ENCODE data around the gene HK1.

The HK1 gene

DNA sequence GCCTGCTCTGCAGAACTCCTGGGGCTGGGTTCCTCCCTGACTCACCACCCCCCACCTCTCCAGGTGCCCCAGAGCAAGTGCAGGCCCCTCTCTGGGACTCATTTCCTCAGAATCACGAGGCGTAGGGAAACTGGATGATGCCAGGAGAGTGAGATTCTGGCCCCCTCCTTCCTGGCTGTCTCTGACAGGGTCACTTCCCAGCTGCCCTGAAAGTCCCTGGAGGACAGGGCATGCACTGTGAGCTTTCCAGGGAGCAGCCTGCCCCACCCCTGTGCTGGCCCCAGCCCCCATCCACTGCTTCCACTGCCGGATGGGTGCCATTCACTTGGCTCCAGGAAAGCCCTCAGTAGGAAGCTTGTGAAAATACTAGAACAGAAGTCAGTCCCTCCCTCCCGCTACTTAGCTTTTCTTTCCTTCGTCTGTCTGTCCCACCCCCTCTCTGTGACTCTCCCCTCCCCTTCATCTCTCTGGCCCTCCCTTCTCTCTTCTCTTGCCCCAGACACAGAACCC is 128.1 kb downstream of the HK1 start:
- DNase-seq (ENCODE audit: low read depth), result no peak

GRCh38 chr10:69406816-69407580 is 128.7 kb downstream of the HK1 start:
- DNase-seq (ENCODE audit: low read depth), result no peak

DNA sequence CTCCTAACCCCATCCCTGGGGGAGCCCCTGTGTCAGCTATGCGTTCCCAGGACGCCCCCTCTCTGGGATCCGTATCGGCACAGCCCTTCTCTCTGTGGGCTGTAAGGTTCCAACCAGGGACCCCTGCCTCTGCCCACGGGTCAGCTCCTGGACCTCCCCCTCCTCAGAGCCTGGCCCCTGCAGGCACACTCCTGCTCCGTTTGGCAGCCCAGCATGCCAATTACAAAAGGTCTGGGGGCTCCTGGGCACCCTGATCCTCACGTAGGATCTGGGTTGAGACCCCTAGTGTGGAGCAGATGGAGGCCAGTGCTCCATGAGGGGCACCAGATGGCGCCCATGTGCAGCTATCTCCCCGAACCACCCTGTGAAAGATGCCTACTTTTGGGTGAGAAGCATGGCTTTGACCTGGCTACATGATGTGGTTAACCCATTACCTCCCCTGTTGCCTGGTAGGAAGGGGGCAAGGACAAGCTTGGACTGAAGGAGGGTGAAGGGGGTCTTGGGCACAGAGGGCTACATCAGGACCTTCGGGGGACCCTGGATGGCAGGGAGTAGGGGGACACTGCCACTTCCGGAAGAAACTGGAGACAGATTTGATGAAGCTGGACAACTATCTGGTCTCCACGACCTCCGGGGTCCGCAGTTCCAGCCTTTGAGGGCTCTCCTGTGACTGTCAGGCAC is 129.5 kb downstream of the HK1 start:
- no peak for DNase-seq (ENCODE audit: low read depth)

DNA sequence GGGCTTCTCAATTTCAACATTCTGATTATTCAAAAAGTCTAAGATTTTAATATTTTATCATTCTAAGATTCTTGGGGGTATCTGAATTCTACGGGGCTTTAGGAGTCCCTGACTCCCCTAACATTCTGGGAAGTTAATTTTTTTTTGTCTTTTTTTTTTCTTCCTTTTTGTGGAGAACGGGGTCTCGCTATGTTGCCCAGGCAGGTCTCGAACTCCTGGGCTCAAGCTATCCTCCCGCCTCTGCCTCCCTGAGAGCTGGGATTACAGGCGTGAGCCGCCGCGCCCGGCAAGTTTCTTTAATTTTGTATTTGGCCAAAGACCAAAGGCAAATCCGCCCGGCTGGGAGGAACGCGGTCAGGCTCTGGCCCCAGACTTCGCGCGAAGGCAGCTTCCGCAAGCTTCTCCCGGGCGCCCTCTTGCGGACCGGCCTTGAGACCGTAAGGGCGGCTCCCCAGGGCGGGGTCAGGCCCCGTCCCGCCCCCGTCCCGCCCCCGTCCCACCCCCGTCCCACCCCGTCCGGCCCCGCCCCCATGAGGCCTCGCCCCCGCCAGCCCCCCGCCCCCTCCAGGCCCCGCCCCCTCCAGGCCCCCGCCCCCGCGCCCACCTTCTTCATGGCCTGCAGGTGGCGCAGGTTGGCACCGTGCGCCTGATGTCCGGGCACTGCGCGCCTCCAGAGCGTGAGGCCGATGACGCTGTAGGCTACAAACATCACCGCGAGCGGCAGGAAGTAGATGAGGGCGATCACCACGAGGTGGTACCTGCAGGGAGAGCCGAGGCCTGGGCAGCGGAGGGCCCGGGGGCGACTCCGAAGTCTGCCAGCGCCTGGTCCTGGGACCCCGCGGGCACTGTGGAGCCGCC is 130.3 kb downstream of the HK1 start:
- DNase-seq (ENCODE audit: low read depth), result peak; percentile 57

DNA sequence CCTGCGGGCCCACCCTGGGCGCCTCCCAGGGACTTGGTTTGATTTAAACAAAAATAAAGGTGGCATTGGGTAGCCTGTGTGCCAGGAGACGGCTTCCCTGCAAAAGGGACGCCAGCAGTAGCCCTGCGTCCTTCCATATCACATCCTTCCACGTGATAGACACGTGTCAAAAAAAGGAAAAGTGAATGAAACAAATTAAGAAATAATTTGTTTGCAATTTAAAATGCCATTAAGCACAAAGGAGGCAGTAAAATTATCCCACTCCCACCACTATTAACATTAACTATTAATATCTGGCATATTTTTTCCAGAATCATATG is 130.8 kb downstream of the HK1 start:
- DNase-seq (ENCODE audit: low read depth), result no peak

GRCh38 chr10:69409968-69410367 is 131.7 kb downstream of the HK1 start:
- DNase-seq (ENCODE audit: low read depth), result no peak

DNA sequence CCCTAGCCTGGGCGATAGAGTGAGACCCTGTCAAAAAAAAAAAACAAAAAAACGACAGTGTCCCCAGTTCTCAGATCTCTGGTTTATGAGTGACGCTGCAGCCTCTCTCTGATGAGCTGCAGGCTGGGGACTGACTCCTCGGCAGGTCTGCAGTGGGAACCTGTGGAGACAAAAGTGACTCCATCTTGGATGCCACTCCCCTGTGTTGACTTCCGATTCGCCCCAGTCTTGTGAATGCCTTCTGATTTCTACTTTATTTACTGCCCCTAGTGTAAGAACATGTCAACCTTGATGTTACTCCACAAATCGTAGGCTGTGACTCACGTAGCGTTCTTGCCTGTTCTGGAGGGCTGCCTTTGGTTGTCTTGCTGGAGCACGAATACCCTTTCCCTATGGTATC is 132.2 kb downstream of the HK1 start:
- no peak for DNase-seq (ENCODE audit: low read depth)

DNA sequence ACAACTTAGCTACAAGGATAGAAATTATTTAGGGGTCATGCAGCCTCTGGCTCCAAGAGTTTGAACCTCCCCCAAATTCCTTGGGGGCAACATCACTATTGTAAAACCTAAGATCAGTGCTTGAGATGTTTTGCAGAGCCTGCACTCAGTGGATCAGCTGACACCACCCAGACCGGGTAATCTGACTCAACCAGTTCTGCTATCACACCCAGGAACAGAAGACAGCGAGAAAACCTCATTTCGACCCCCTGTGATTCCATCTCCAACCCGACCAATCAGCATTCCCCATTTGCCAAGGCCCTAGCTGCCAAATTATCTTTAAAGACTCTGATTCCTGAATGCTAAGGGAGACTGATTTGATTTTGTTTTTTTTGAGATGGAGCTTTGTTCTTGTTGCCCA is 133.2 kb downstream of the HK1 start:
- no peak for DNase-seq (ENCODE audit: low read depth)

DNA sequence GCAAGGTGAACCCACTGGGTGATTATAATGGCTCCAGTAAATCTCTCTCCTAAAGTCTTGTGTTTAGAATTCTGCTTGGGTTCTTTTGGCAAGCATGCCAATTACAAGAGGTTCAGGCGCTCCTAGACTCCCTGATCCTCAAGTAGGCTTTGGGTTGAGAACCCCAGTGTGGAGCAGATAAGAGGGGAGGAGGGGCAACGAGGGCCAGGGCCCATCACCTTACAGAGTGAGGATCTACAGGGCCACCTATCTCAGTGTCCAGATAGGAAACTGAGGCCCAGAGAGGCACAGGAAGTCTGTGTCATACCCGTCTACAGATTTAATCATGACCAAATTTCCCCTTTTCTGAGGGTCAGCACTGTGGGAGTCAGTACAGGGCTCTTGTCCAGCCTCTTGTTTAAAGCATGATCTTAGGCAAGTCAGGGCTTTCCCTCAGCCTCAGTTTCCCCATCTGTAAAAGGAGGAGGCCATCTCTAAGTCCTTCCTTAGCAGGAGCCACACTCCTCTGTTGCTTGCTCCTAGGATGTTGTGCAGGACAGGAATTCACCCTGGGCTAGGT is 134.0 kb downstream of the HK1 start:
- DNase-seq (ENCODE audit: low read depth), result no peak

DNA sequence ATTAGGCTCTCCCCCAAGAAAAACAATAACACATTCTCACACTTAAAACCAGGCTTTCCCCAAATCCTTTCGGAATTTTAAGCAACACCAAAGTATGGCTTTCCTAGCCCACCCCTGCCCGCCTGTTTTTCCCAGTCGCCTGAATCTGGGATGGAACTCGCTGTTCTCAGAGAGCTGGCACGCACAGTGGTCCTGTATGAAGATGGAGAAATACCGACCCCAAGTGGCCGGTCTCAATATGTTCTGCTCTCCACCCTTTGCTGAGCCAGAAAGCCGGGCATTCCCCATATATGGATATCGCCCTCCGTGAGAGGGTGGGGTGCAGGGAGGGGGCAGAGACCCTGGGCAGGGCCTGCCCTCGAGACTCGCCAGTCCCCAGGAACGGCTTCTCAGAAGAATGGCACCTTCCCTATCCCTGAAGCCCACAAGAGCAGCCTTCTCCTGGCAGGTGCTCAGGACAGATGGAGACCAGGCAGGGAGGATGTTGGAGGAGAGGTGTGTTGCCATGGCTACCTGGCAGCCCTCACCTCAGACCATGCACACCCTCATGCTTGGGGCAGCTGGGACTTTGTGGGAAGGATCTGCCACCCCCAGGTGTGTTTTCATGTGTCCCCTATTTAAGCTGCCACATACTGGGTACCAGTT is 135.0 kb downstream of the HK1 start:
- DNase-seq (ENCODE audit: low read depth), result peak; percentile 30

DNA sequence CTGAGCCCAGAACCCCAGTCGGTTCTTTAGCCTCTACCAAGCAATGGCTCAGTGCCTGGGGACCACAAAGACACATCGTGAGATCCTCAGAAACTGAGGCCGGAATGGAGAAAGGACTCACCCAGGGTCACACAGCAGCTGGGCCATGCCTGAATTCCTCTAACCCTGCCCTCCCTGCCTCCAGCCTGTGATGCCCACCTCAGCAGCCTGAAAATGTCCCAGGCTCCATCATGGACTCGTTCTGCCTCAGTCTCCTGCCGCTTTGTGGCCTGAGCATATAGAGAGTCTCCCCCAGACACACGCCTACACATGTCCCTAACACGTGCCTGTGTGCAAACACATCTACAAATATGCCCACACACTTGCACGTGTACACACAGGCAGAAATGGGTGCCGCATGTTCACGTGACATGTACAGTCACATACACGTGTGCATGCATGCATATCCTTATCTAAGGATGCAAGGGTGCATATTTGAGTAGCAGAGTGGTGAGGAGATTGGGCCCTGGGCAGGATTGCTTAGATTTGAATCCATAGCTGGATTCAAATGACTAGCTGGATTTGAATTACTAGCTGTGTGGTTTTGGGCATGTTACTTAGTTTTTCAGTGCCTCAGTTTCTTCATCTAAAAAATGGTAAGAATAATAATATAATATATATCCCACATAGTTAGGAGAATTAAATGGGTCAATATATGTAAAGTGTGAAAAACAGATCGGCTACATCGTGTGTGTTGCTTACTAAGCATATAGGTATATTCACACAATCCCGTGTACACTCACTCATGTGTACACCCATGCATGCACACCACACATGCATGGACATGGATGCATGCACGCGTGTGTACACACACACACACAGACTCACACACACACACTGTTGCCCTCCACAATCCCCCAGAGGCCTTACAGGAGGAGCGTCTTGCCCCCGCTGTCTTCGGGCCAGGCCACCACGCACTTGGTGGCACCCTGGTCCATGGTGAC is 136.0 kb downstream of the HK1 start:
- no peak for DNase-seq (ENCODE audit: low read depth)

DNA sequence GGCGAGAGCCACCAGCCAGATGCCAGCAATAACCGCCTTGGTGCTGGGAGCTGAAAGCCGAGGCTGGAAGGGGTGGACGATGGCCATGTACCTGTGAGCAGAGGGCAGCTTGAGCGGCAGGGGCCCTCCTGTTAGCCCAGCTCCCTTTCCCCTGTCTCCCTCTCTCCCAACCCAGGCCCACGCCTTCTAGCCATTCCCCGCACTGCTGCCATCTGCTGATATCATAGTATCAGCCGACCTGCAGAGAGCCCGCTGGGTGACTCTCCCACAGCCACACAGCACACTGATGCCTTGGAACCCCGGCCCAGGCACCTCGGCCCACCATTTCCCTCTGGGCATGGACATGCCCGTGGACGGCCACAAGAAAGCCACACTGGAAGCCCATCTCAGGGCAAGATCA is 136.8 kb downstream of the HK1 start:
- no peak for DNase-seq (ENCODE audit: low read depth)

DNA sequence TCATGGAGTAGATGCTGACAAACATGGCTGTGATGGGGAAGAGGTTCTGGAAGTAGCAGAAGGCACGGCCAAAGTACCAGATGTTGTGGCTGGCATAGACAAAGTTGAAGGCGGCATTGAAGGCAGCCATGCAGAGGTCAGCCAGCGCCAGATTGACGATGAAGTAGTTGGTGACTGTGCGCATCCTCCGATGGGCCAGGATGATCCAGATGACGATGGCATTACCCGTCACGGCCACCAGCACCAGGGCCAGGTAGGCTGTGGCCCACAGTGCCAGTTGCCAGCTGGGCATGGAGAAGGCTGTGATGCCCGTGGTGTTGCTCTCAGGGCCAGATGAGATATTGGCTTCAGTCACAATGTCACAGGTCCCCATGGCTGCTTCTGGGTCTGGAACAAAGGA is 137.7 kb downstream of the HK1 start:
- DNase-seq (ENCODE audit: low read depth), result no peak

DNA sequence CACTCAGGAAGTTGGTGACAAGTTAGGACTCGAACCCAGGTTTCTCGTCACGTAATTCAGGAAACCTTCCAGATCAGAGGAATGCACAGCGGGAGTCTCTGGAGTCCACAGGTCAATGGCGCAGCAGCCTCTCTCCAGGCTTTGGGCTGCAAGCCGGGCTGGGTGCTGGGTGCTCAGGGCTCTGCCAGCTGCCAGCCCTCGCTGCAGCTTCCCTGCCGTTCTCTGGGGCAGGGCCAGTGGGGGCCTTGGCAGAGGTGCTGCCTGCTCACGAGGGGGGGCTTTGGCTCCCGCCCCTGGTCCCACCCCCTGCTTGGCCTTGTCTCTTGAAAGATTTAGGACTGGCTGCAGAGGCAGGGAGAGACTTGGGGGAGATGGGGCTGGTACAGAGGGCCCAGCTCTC is 138.4 kb downstream of the HK1 start, which contains the start of gene TACR2:
Gene TACR2, minus strand, starts transcription at position 224 of the 400 bp plus-strand sequence. CDS start 595 bp downstream, outside the sequence.
- DNase-seq (ENCODE audit: low read depth), result no peak

- DNase-seq (ENCODE audit: low read depth), result no peak
These were observed 139.2 kb downstream of the HK1 start for GRCh38 chr10:69417542-69417941.

- no peak for DNase-seq (ENCODE audit: low read depth)
These were observed 139.9 kb downstream of the HK1 start for GRCh38 chr10:69418052-69418752.

DNA sequence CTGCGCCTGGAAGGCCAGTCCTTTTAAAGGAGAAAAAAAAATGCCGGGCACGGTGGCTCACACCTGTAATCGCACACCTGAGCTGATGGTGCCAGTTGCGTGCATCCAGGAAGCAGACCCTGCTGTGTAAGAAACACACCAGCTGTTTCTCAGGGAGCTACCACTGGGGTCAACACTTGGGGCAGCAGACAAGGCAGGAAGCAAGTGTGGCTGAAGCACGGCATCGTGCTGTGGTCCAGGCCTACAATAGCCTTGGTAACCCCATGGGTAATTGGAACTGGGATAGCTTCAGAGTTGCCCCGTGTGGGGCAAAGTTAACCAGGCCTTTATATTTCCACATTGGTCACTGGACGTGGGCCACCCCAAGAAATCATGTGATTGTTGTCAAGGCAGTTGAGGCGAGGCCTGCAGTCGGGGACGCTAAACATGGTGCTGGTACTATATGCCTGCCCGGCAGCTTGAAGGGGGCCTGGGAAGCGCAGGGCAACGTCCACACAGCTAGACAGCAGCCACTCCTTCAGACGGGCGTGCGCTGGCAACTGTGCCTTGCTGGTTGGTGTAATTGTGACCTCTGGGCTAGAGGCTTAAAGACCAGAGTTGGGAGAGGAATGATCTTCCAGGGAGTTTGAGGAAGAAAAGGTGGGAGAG is 140.9 kb downstream of the HK1 start:
- no peak for DNase-seq (ENCODE audit: low read depth)

DNA sequence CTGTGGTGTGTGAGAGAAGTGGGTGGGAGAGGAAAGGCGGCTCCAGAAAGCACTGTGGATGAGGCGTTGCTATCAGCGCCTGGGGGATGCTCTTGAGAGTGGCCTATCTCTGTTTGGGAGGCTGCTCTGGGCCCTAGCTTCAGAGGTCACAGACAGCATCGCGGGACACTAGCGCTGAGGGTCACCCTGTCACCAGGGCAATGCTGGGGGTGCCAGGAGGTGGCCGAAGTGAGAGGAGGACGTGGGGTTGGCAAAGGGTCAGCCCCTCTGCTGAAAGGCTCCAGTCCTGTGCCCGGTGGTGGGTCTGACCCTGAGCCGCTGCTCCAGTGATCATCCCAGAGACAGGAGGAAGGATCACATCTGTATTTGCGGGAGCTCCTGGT is 141.4 kb downstream of the HK1 start:
- no peak for DNase-seq (ENCODE audit: low read depth)

DNA sequence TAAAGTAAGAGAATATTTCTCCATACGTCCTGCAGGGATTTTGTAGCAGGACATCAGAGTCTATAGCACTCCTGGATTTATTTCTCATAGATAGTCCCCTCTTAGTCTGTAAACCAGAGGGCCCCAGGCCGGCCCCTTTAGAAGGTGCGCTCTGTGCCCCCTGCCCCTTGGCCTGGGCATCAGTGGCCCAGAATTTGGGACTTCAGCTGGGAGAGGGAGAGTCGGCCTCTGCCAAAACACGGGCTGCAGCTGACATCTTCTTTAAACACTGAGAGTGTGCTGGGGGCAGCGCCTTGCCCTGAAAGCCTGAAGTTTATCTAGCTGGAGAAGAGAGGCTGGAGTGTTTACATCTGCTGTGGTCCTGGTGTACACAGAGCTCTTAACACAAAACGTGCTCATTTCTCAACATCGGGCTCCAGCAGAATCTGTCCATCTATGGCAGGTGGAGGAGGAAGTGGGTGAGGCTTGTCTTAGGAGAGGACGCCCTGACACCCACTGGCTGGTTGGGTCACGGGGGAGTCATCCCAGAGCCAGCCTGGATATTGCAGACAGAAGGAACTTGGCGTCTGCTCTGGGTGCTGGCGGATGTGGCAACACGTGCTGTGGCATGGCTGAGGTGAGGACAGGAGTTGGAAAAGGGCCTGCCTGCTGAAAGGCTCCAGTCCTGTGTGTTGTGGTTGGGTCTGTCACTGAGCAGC is 143.5 kb downstream of the HK1 start:
- no peak for DNase-seq (ENCODE audit: low read depth)
